ENCODE data around the gene TBC1D8.

Gene TBC1D8

GRCh38 chr2:101089942-101090799, 61.0 kb downstream of the TBC1D8 start:
- TF ChIP-seq CTCF (IDR thresholded peaks at IDR 0.05; ENCODE audit: low read depth, low read length): no peak
- peaks cover 11% of the 10 kb centered on the region for H3K36me3 ChIP-seq
- no peak overlapping the region for H3K27ac ChIP-seq
- no peak overlapping the region for H3K4me3 ChIP-seq (ENCODE audit: low read depth, low read length)
- DNase-seq: no peak
- H3K27me3 ChIP-seq (ENCODE audit: insufficient read depth, low read depth, severe bottlenecking): no peaks in the 10 kb centered on the region
- no peaks in the 10 kb centered on the region for H3K9me3 ChIP-seq (ENCODE audit: severe bottlenecking)

- H3K27me3 ChIP-seq (ENCODE audit: insufficient read depth, low read depth, severe bottlenecking): no peaks in the 10 kb centered on the region
- H3K36me3 ChIP-seq: peaks cover 15% of the 10 kb centered on the region
- H3K4me3 ChIP-seq (ENCODE audit: low read depth, low read length): no peak overlapping the region
- no peak for TF ChIP-seq CTCF (IDR thresholded peaks at IDR 0.05; ENCODE audit: low read depth, low read length)
- H3K27ac ChIP-seq: no peak overlapping the region
- no peaks in the 10 kb centered on the region for H3K9me3 ChIP-seq (ENCODE audit: severe bottlenecking)
- no peak for DNase-seq
These were observed 61.8 kb downstream of the TBC1D8 start for GRCh38 chr2:101089419-101089818.

- H3K9me3 ChIP-seq (ENCODE audit: severe bottlenecking): no peaks in the 10 kb centered on the region
- peaks cover 22% of the 10 kb centered on the region for H3K36me3 ChIP-seq
- no peak overlapping the region for H3K27ac ChIP-seq
- no peak for TF ChIP-seq CTCF (IDR thresholded peaks at IDR 0.05; ENCODE audit: low read depth, low read length)
- no peak overlapping the region for H3K4me3 ChIP-seq (ENCODE audit: low read depth, low read length)
- no peaks in the 10 kb centered on the region for H3K27me3 ChIP-seq (ENCODE audit: insufficient read depth, low read depth, severe bottlenecking)
- DNase-seq: no peak
These were observed 63.5 kb downstream of the TBC1D8 start for GRCh38 chr2:101087638-101088037.

GRCh38 chr2:101083613-101084012, 67.6 kb downstream of the TBC1D8 start:
- DNase-seq: no peak
- no peak for TF ChIP-seq CTCF (IDR thresholded peaks at IDR 0.05; ENCODE audit: low read depth, low read length)
- peaks cover 19% of the 10 kb centered on the region for H3K36me3 ChIP-seq
- no peak overlapping the region for H3K27ac ChIP-seq
- H3K27me3 ChIP-seq (ENCODE audit: insufficient read depth, low read depth, severe bottlenecking): no peaks in the 10 kb centered on the region
- no peaks in the 10 kb centered on the region for H3K9me3 ChIP-seq (ENCODE audit: severe bottlenecking)
- H3K4me3 ChIP-seq (ENCODE audit: low read depth, low read length): no peak overlapping the region

- Histone ChIP-seq H3K4me3 (ENCODE audit: low read depth, low read length) (no peak overlapping the region), H3K27me3 (ENCODE audit: insufficient read depth, low read depth, severe bottlenecking) (no peaks in the 10 kb centered on the region), H3K9me3 (ENCODE audit: severe bottlenecking) (no peaks in the 10 kb centered on the region), H3K36me3 (peaks cover 20% of the 10 kb centered on the region), H3K27ac (no peak overlapping the region)
- TF ChIP-seq CTCF (IDR thresholded peaks at IDR 0.05; ENCODE audit: low read depth, low read length): no peak
- no peak for DNase-seq
These were observed 68.2 kb downstream of the TBC1D8 start for GRCh38 chr2:101082998-101083397.
